IMR-90 (cell line): ENCODE measurements around the gene DLL4. TPM values are rescaled to one million over a fixed set of nuclear protein-coding genes. Genes with fewer than 3 reads are reported as not detected.

ENCODE experiments used
- ATAC-seq: fragments of 200-7000 bp; cut with Tn5 transposase; 2 replicates; pipeline ENCODE4 v1.9.1; 2020; ENCODE audit warnings: low read depth, mild to moderate bottlenecking, moderate library complexity
- BruUV-seq: library from RNA; stranded (reverse); fragments of 400-500 nt; replicated peaks from 2 replicates; lab custom pipeline; 2021; lab: Mats Ljungman, UMichigan
- CTCF ChIA-PET: fragments of 300-600 bp; formaldehyde crosslinking; extraction: SDS; loops from one replicate; lab custom pipeline; 2021; ENCODE audit warnings: antibody characterized with exemption; lab: Yijun Ruan, JAX
- POLR2A ChIA-PET: fragments of 300-600 bp; sonication (Branson Sonifier 250); formaldehyde crosslinking; loops from one replicate; lab custom pipeline; 2022; ENCODE audit warnings: antibody characterized with exemption; ENCODE audit not compliant: unreplicated experiment; lab: Charles Lee
- DNase-seq: peaks from one replicate; pipeline ENCODE4 v3.0.0; 2013
- H2AFZ ChIP-seq: replicated peaks from 2 replicates; pipeline ENCODE3; 2013; ENCODE audit warnings: low read length, mild to moderate bottlenecking; ENCODE audit not compliant: poor library complexity
- H2AK5ac ChIP-seq: 2 replicates; pipeline ENCODE4 v1.6.1; 2013; ENCODE audit warnings: low read depth, low read length, inconsistent platforms
- H2AK9ac ChIP-seq: replicated peaks from 2 replicates; pipeline ENCODE3; 2013; ENCODE audit warnings: mild to moderate bottlenecking, low read depth, low read length, moderate library complexity; ENCODE audit not compliant: poor library complexity
- H2BK120ac ChIP-seq: 2 replicates; pipeline ENCODE4 v1.6.1; 2013; ENCODE audit warnings: low read depth, low read length, inconsistent platforms
- H2BK15ac ChIP-seq: 3 replicates; pipeline ENCODE4 v1.6.1; 2013; ENCODE audit warnings: low read depth, low read length, inconsistent platforms
- H2BK20ac ChIP-seq: 2 replicates; pipeline ENCODE4 v1.6.1; 2013; ENCODE audit warnings: low read depth, mild to moderate bottlenecking, inconsistent platforms, low read length, moderate library complexity
- H2BK5ac ChIP-seq: 2 replicates; pipeline ENCODE4 v1.6.1; 2013; ENCODE audit warnings: mild to moderate bottlenecking, low read depth, low read length, inconsistent platforms; ENCODE audit not compliant: poor library complexity, severe bottlenecking
- H3K14ac ChIP-seq: replicated peaks from 2 replicates; pipeline ENCODE4 v1.6.1; 2013; ENCODE audit warnings: low read depth, low read length, inconsistent platforms
- H3K18ac ChIP-seq: 2 replicates; pipeline ENCODE4 v1.6.1; 2013; ENCODE audit warnings: low read depth, low read length, control low read depth
- H3K23ac ChIP-seq: 2 replicates; pipeline ENCODE4 v1.6.1; 2013; ENCODE audit warnings: low read depth, low read length, inconsistent platforms
- H3K27ac ChIP-seq: 2 replicates; pipeline ENCODE4 v1.5.1; 2013; ENCODE audit warnings: mild to moderate bottlenecking, control low read depth, low read length; ENCODE audit not compliant: insufficient read depth
- H3K27me3 ChIP-seq: 2 replicates; pipeline ENCODE4 v1.6.1; 2013; ENCODE audit warnings: low read length; ENCODE audit not compliant: control insufficient read depth, insufficient read depth
- H3K36me3 ChIP-seq: 2 replicates; pipeline ENCODE4 v1.6.1; 2013; ENCODE audit warnings: low read length, mixed read lengths; ENCODE audit not compliant: control insufficient read depth, insufficient read depth
- H3K4ac ChIP-seq: 2 replicates; pipeline ENCODE4 v1.6.1; 2013; ENCODE audit warnings: low read depth, low read length, inconsistent platforms
- H3K4me1 ChIP-seq: 2 replicates; pipeline ENCODE4 v1.6.1; 2013; ENCODE audit warnings: low read length, mixed read lengths; ENCODE audit not compliant: control insufficient read depth, insufficient read depth
- H3K4me2 ChIP-seq: 2 replicates; pipeline ENCODE4 v1.6.1; 2013; ENCODE audit warnings: low read depth, mild to moderate bottlenecking, control low read depth, low read length, moderate library complexity
- H3K4me3 ChIP-seq: 2 replicates; pipeline ENCODE4 v1.5.1; 2013; ENCODE audit warnings: low read depth, mild to moderate bottlenecking, control low read depth, low read length, moderate library complexity; ENCODE audit not compliant: insufficient read depth
- H3K56ac ChIP-seq: 2 replicates; pipeline ENCODE4 v1.6.1; 2013; ENCODE audit warnings: low read length, inconsistent platforms; ENCODE audit not compliant: insufficient read depth; ENCODE audit errors: extremely low read depth
- H3K79me1 ChIP-seq, 2 experiments: 2 replicates each; pipeline ENCODE4 v1.6.1; 2013; ENCODE audit warnings: low read length in 2 of 2, inconsistent platforms in 1 of 2, low read depth in 1 of 2
- H3K9ac ChIP-seq: 2 replicates; pipeline ENCODE4 v1.6.1; 2013; ENCODE audit warnings: low read depth, low read length, control low read depth
- H3K9me1 ChIP-seq: 2 replicates; pipeline ENCODE4 v1.6.1; 2013; ENCODE audit warnings: low read length, inconsistent platforms; ENCODE audit not compliant: insufficient read depth
- H3K9me3 ChIP-seq: 2 replicates; pipeline ENCODE4 v1.6.1; 2013; ENCODE audit warnings: low read length; ENCODE audit not compliant: control insufficient read depth, insufficient read depth
- H4K20me1 ChIP-seq: 2 replicates; pipeline ENCODE4 v1.6.1; 2013; ENCODE audit warnings: low read length, inconsistent platforms; ENCODE audit not compliant: insufficient read depth
- H4K5ac ChIP-seq: 2 replicates; pipeline ENCODE4 v1.6.1; 2013; ENCODE audit warnings: mild to moderate bottlenecking, low read depth, low read length, control low read depth
- H4K8ac ChIP-seq, 2 experiments: 2 replicates each; pipeline ENCODE4 v1.6.1; 2013; ENCODE audit warnings: low read depth in 2 of 2, low read length in 2 of 2, control low read depth in 1 of 2, inconsistent platforms in 1 of 2
- H4K91ac ChIP-seq: 2 replicates; pipeline ENCODE4 v1.6.1; 2013; ENCODE audit warnings: low read depth, low read length, inconsistent platforms; ENCODE audit not compliant: insufficient read depth
- BHLHE40 ChIP-seq: fragments of 150-350 bp; IDR thresholded peaks from 2 replicates; pipeline ENCODE4 v1.6.1; 2016; ENCODE audit warnings: mild to moderate bottlenecking, low read depth, low read length
- FOS ChIP-seq: fragments of 150-350 bp; IDR thresholded peaks from 2 replicates; pipeline ENCODE4 v1.6.1; 2016; ENCODE audit warnings: low read depth, low read length
- MAZ ChIP-seq: IDR thresholded peaks from 2 replicates; pipeline ENCODE4 v1.6.1; 2012; ENCODE audit warnings: low read depth, mild to moderate bottlenecking, low read length, improper control_type of control experiment, moderate library complexity, borderline replicate concordance
- MXI1 ChIP-seq: IDR thresholded peaks from 2 replicates; pipeline ENCODE4 v1.6.1; 2012; ENCODE audit warnings: low read depth, mild to moderate bottlenecking, low read length, moderate library complexity, borderline replicate concordance
- NFE2L2 ChIP-seq: fragments of 150-350 bp; IDR thresholded peaks from 2 replicates; pipeline ENCODE4 v1.6.1; 2016; ENCODE audit warnings: low read depth, mild to moderate bottlenecking, low read length
- POLR2A ChIP-seq: IDR thresholded peaks from 2 replicates; pipeline ENCODE4 v1.6.1; 2012; ENCODE audit warnings: mild to moderate bottlenecking, low read depth, low read length
- RAD21 ChIP-seq: IDR thresholded peaks from 2 replicates; pipeline ENCODE4 v1.6.1; 2012; ENCODE audit warnings: low read length, improper control_type of control experiment
- RCOR1 ChIP-seq: IDR thresholded peaks from 2 replicates; pipeline ENCODE4 v1.6.1; 2012; ENCODE audit warnings: mild to moderate bottlenecking, low read length, improper control_type of control experiment; ENCODE audit not compliant: insufficient replicate concordance
- RFX5 ChIP-seq: IDR thresholded peaks from 2 replicates; pipeline ENCODE4 v1.8.0; 2012; ENCODE audit warnings: low read depth, mild to moderate bottlenecking, low read length, moderate library complexity
- WGBS, 2 experiments: methylation state at CpG; one replicate each; pipeline versions ENCODE4 v1.1.5 to v1.1.7; 2013; ENCODE audit warnings: missing lambda C conversion rate in 2 of 2; ENCODE audit not compliant: insufficient read length in 1 of 2; ENCODE audit errors: extremely low coverage in 2 of 2; 5-methylcytosine and 5-hydroxymethylcytosine counted together
- dilution Hi-C: fragments of 300-500 bp; cut with HindIII; formaldehyde crosslinking; loops from one replicate; pipeline ENCODE4 v1.14.3; 2018; ENCODE audit warnings: low sequenced_read_pairs; ENCODE audit not compliant: unreplicated experiment
- in situ Hi-C: fragments of 300-500 bp; cut with MboI; formaldehyde crosslinking; loops from 3 replicates; pipeline ENCODE4 v1.14.3; 2019; ENCODE audit warnings: low sequenced_read_pairs, inconsistent platforms, mixed read lengths
- intact Hi-C: fragments of 100-400 bp; cut with micrococcal nuclease; formaldehyde crosslinking; loops from 2 replicates; pipeline ENCODE4 v1.10.0; 2022
- polyA plus RNA-seq, 3 experiments: library from polyadenylated mRNA; depleted of rRNA; stranded (reverse); fragments of >200 nt; gene quantifications; 2 replicates each; pipeline ENCODE4 v1.2.3, GENCODE V29; 2012; ENCODE audit warnings: low replicate concordance in 1 of 3
- total RNA-seq: library from RNA; depleted of rRNA; stranded (reverse); fragments of >200 nt; gene quantifications from 2 replicates; pipeline ENCODE4 v1.2.3, GENCODE V29; 2012
- TF ChIP-seq, protein P1 (sequence below): conservative IDR thresholded peaks from 2 replicates; pipeline ENCODE4 v1.5.1; 2012; ENCODE audit warnings: mild to moderate bottlenecking, low read depth, low read length, improper control_type of control experiment
- TF ChIP-seq, protein P2 (sequence below): fragments of 150-350 bp; IDR thresholded peaks from 2 replicates; pipeline ENCODE4 v1.6.1; 2017; ENCODE audit warnings: mild to moderate bottlenecking, antibody characterized with exemption, low read length, low read depth
- TF ChIP-seq, protein P3 (sequence below): fragments of 150-350 bp; IDR thresholded peaks from 2 replicates; pipeline ENCODE4 v1.6.1; 2016; ENCODE audit warnings: low read depth, mild to moderate bottlenecking, low read length, moderate library complexity, borderline replicate concordance

Gene DLL4
- total and polyA plus RNA-seq, 2 of the 4 experiments (the other 2 are of a cell fraction): 1.8 to 3.4 TPM

DNA sequence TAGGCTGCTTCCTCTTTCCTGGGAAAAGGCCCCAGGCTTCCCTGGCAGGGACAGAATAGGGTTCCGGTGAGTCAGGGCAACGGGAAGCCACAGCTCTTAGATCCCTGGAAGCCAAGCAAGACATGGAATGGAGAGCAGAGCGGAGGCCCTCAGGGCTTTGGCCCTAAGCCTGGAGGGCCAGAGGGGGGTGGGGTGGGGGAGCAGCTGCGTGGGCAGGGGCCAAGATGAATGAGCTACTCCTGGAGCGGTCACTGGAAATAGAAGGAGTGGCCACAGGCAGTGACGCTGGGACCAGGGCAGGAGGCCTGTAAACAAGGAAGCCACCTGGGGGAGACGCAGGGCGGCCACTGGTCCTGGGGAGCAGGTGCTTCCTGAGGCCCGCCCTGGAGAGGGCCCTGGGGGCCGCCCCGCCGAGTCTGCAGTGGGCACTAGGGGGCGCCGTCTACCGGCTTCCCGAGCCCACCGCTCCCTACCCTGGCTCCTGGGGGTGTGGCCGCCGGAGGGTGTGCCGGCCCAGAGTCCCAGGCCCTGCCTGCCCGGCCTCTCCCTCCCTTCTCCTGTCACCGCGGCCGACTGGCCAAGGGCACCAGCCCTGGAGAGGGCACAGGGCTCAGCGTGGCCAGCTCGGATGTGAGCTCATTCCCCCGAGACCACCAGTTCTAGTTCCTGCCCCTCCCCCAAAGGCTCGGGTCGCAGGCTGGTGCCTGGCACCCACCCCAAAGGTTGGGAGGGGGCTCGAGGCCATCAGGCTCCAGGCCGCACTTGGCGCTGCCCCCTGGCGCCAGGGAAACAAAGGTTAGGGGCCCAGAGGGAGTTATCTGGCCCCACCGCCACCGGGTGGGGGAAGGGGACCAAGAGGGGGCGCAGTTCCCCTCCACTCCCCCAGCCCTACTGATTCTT, 22.8 kb upstream of the DLL4 start:
- BruUV-seq: no TSS peak
- peak overlapping the region; percentile 80 for H2BK120ac ChIP-seq
- H2BK20ac ChIP-seq: peak overlapping the region; percentile 36; the same call in 1 of the 2 replicates
- 2% methylated on average over 8 of the region's 36 CpGs; no CpG with 5 or more reads in 1 of the 2 experiments for WGBS, 2 experiments
- peaks cover 0 to 30% of the 10 kb centered on the region in 2 experiments; a peak in 2 of 4 replicates for H3K79me1 ChIP-seq
- peak overlapping the region; percentile 94 for H2AK9ac ChIP-seq
- peak overlapping the region; percentile 89 for H3K4ac ChIP-seq
- intact Hi-C loops (loop anchor here (1.0 to 10.0 kb wide), 3 partner anchors 106 to 208 kb away; partner anchors contain the start of gene INO80), dilution Hi-C loops (no loop called here), in situ Hi-C loops (loop anchor here (10.0 kb wide), 1 partner anchor 118 kb away; no protein-coding TSS in a partner anchor)
- H2BK5ac ChIP-seq: peak overlapping the region; percentile 84
- no peaks in the 10 kb centered on the region for H3K9me3 ChIP-seq
- H2BK15ac ChIP-seq: peak overlapping the region; percentile 60; the same call in 1 of the 3 replicates
- H3K23ac ChIP-seq: no peak overlapping the region
- ATAC-seq (peak; percentile 80), DNase-seq (peak; percentile 96)
- H4K20me1 ChIP-seq: peaks cover 21% of the 10 kb centered on the region
- peak overlapping the region; percentile 29 for H3K4me3 ChIP-seq
- H3K27me3 ChIP-seq: no peaks in the 10 kb centered on the region
- peak overlapping the region; percentile 75 for H3K18ac ChIP-seq
- H3K4me2 ChIP-seq: peak overlapping the region; percentile 95
- peak overlapping the region; percentile 74; the same call in 1 of the 2 replicates for H2AK5ac ChIP-seq
- H3K36me3 ChIP-seq: peaks cover 25% of the 10 kb centered on the region
- peak overlapping the region; percentile 78 for H3K27ac ChIP-seq
- H4K5ac ChIP-seq: peak overlapping the region; percentile 62
- peak overlapping the region; percentile 57; the same call in 1 of the 2 replicates for H4K91ac ChIP-seq
- ChIA-PET CTCF (interaction anchor here (0.5 to 2.4 kb wide), 15 partner anchors 12 to 280 kb away, joined by 3 to 15 read pairs (median 4); partner anchors contain the start of genes DLL4 and VPS18), POLR2A (interaction anchor here (0.5 kb wide), 1 partner anchor 86 kb away, joined by 3 read pairs; no protein-coding TSS in a partner anchor)
- H3K14ac ChIP-seq: peak overlapping the region; percentile 87
- H3K56ac ChIP-seq: no peak overlapping the region
- peak overlapping the region; percentile 57 for H3K9ac ChIP-seq
- peaks cover 6% of the 10 kb centered on the region; the same call in 1 of the 2 replicates for H3K9me1 ChIP-seq
- H3K4me1 ChIP-seq: peaks cover 18% of the 10 kb centered on the region
- peak overlapping the region; percentile 71 to 88 for H4K8ac ChIP-seq
- H2AFZ ChIP-seq: peak overlapping the region; percentile 90
- TF ChIP-seq RAD21 (peak; percentile 81), NFE2L2 (no peak), MXI1 (peak; percentile 67; the same call in 1 of the 2 replicates), POLR2A (peak; percentile 45; the same call in 1 of the 2 replicates), FOS (no peak), RCOR1 (peak; percentile 66), BHLHE40 (no peak), RFX5 (no peak), MAZ (0 out of 2 replicates have a peak, but pooled peaks have one; percentile 52)
- TF ChIP-seq, protein P1, sequence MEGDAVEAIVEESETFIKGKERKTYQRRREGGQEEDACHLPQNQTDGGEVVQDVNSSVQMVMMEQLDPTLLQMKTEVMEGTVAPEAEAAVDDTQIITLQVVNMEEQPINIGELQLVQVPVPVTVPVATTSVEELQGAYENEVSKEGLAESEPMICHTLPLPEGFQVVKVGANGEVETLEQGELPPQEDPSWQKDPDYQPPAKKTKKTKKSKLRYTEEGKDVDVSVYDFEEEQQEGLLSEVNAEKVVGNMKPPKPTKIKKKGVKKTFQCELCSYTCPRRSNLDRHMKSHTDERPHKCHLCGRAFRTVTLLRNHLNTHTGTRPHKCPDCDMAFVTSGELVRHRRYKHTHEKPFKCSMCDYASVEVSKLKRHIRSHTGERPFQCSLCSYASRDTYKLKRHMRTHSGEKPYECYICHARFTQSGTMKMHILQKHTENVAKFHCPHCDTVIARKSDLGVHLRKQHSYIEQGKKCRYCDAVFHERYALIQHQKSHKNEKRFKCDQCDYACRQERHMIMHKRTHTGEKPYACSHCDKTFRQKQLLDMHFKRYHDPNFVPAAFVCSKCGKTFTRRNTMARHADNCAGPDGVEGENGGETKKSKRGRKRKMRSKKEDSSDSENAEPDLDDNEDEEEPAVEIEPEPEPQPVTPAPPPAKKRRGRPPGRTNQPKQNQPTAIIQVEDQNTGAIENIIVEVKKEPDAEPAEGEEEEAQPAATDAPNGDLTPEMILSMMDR: peak; percentile 82
- TF ChIP-seq, protein P2, sequence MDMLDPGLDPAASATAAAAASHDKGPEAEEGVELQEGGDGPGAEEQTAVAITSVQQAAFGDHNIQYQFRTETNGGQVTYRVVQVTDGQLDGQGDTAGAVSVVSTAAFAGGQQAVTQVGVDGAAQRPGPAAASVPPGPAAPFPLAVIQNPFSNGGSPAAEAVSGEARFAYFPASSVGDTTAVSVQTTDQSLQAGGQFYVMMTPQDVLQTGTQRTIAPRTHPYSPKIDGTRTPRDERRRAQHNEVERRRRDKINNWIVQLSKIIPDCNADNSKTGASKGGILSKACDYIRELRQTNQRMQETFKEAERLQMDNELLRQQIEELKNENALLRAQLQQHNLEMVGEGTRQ: no peak
- TF ChIP-seq, protein P3, sequence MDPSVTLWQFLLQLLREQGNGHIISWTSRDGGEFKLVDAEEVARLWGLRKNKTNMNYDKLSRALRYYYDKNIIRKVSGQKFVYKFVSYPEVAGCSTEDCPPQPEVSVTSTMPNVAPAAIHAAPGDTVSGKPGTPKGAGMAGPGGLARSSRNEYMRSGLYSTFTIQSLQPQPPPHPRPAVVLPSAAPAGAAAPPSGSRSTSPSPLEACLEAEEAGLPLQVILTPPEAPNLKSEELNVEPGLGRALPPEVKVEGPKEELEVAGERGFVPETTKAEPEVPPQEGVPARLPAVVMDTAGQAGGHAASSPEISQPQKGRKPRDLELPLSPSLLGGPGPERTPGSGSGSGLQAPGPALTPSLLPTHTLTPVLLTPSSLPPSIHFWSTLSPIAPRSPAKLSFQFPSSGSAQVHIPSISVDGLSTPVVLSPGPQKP: no peak
